ENCODE measurements around the gene COIL. TPM values are rescaled to one million over a fixed set of nuclear protein-coding genes. Genes with fewer than 3 reads are reported as not detected.

COIL gene
- total and polyA plus RNA-seq, 4 donors: 4.7 to 9.9 (median 6.5) TPM

- no peak for TF ChIP-seq NR2F2 (IDR thresholded peaks at IDR 0.05)
- no peak for TF ChIP-seq MAX (IDR thresholded peaks at IDR 0.05)
Observed at GRCh38 chr17:56897646-56898424, 63.0 kb downstream of the COIL start (continued).

GRCh38 chr17:56896968-56897359, 63.9 kb downstream of the COIL start:
- DNase-seq (ENCODE audit: low spot score): no peak
- H3K27me3 ChIP-seq (ENCODE audit: control insufficient read depth in 4 of 4, insufficient read depth in 4 of 4, low read length in 3 of 4): no peaks in the 10 kb centered on the region
- H3K4me3 ChIP-seq (ENCODE audit: low read depth in 1 of 3, low read length in 3 of 3): no peak overlapping the region
- peaks cover 37 to 87% (median 71%) of the 10 kb centered on the region in 4 donors for H3K36me3 ChIP-seq (ENCODE audit: control insufficient read depth in 4 of 4, insufficient read depth in 3 of 4, low read depth in 1 of 4, low read length in 3 of 4)
- H3K4me1 ChIP-seq (ENCODE audit: control insufficient read depth in 4 of 4, insufficient read depth in 4 of 4, low read length in 3 of 4): peaks cover 0 to 16% (median 0%) of the 10 kb centered on the region in 4 donors
- H3K9me3 ChIP-seq (ENCODE audit: control insufficient read depth in 4 of 4, low read length in 3 of 4): no peaks in the 10 kb centered on the region
- no peak overlapping the region for H3K9ac ChIP-seq (ENCODE audit: low read depth in 1 of 2, low read length in 2 of 2)
- no peak overlapping the region for H3K27ac ChIP-seq (ENCODE audit: low read depth in 1 of 2, low read length in 2 of 2)
- TF ChIP-seq TAF1 (conservative IDR thresholded peaks at IDR 0.05) (no peak), NR2F2 (IDR thresholded peaks at IDR 0.05) (no peak), RAD21 (IDR thresholded peaks at IDR 0.05) (no peak), EGR1 (IDR thresholded peaks at IDR 0.05; ENCODE audit: low read depth in 2 of 2) (no peak), FOXA2 (IDR thresholded peaks at IDR 0.05) (no peak), MAX (IDR thresholded peaks at IDR 0.05) (no peak), HNF4G (IDR thresholded peaks at IDR 0.05) (no peak), ATF3 (IDR thresholded peaks at IDR 0.05) (no peak), FOXA1 (IDR thresholded peaks at IDR 0.05) (no peak), REST (IDR thresholded peaks at IDR 0.05) (no peak), ZBTB33 (IDR thresholded peaks at IDR 0.05) (no peak), YY1 (IDR thresholded peaks at IDR 0.05) (no peak), RXRA (IDR thresholded peaks at IDR 0.05) (no peak), HNF4A (conservative IDR thresholded peaks at IDR 0.05) (no peak), SP1 (IDR thresholded peaks at IDR 0.05) (no peak), GABPA (IDR thresholded peaks at IDR 0.05 in 1 of 2, conservative IDR thresholded peaks at IDR 0.05 in 1 of 2) (no peak), JUND (IDR thresholded peaks at IDR 0.05) (no peak)
- 80% methylated on average over 4 of the region's 4 CpGs for WGBS
